GM23248 (cell line): ENCODE measurements around the gene INCA1. TPM values are rescaled to one million over a fixed set of nuclear protein-coding genes. Genes with fewer than 3 reads are reported as not detected.
A peak's percentile ranks its signal among the peaks of the same experiment; 100 is the strongest.

ENCODE experiments used
- DNase-seq: peaks from one replicate; pipeline ENCODE4 v3.0.0-alpha.2; 2015
- H2AFZ ChIP-seq: fragments of 200-600 bp; sonication (generic); 2 replicates; pipeline ENCODE4 v1.6.1; 2016; ENCODE audit warnings: antibody characterized with exemption
- H3F3A ChIP-seq: fragments of 200-600 bp; sonication (generic); 2 replicates; pipeline ENCODE4 v1.6.1; 2016; ENCODE audit warnings: mild to moderate bottlenecking, antibody characterized with exemption, mixed run types; ENCODE audit not compliant: insufficient read depth
- H3K27ac ChIP-seq: fragments of 200-600 bp; sonication (generic); 2 replicates; pipeline ENCODE4 v1.5.1; 2016; ENCODE audit warnings: mild to moderate bottlenecking
- H3K27me3 ChIP-seq: fragments of 200-600 bp; sonication (generic); replicated peaks from 2 replicates; pipeline ENCODE4 v1.6.1; 2016; ENCODE audit warnings: mild to moderate bottlenecking; ENCODE audit not compliant: insufficient read depth
- H3K36me3 ChIP-seq: fragments of 200-600 bp; sonication (generic); 2 replicates; pipeline ENCODE4 v1.6.1; 2016; ENCODE audit warnings: low read depth, mild to moderate bottlenecking
- H3K4me1 ChIP-seq: fragments of 200-600 bp; sonication (generic); 2 replicates; pipeline ENCODE4 v1.6.1; 2016; ENCODE audit warnings: mild to moderate bottlenecking; ENCODE audit not compliant: insufficient read depth
- H3K4me2 ChIP-seq: fragments of 200-600 bp; sonication (generic); one replicate; pipeline ENCODE4 v1.6.1; 2016; ENCODE audit warnings: mild to moderate bottlenecking; ENCODE audit not compliant: unreplicated experiment
- H3K4me3 ChIP-seq: fragments of 200-600 bp; sonication (generic); 2 replicates; pipeline ENCODE4 v1.5.1; 2016; ENCODE audit warnings: mild to moderate bottlenecking
- H3K79me2 ChIP-seq: fragments of 200-600 bp; sonication (generic); 2 replicates; pipeline ENCODE4 v1.6.1; 2016; ENCODE audit warnings: mild to moderate bottlenecking; ENCODE audit not compliant: insufficient read depth
- H3K9ac ChIP-seq: fragments of 200-600 bp; sonication (generic); 2 replicates; pipeline ENCODE4 v1.6.1; 2016; ENCODE audit warnings: mild to moderate bottlenecking
- H3K9me2 ChIP-seq: fragments of 200-600 bp; sonication (generic); 2 replicates; pipeline ENCODE4 v1.6.1; 2016; ENCODE audit warnings: mixed run types, mild to moderate bottlenecking, moderate library complexity; ENCODE audit not compliant: insufficient read depth
- H3K9me3 ChIP-seq: fragments of 200-600 bp; sonication (generic); one replicate; pipeline ENCODE4 v1.6.1; 2017; ENCODE audit warnings: low read depth
- H4K20me1 ChIP-seq: fragments of 200-600 bp; sonication (generic); 2 replicates; pipeline ENCODE4 v1.6.0; 2016; ENCODE audit not compliant: insufficient read depth
- EZH2 ChIP-seq: fragments of 200-600 bp; sonication (generic); IDR thresholded peaks from 2 replicates; pipeline ENCODE4 v1.6.1; 2018; ENCODE audit warnings: antibody characterized with exemption, mild to moderate bottlenecking; ENCODE audit not compliant: insufficient read depth, poor library complexity, severe bottlenecking
- EZH2phosphoT487 ChIP-seq: fragments of 200-600 bp; sonication (generic); IDR thresholded peaks from 2 replicates; pipeline ENCODE4 v1.6.1; 2018; ENCODE audit warnings: antibody characterized with exemption, moderate library complexity, mild to moderate bottlenecking, low read depth; ENCODE audit not compliant: insufficient read depth
- WGBS, 2 experiments: methylation state at CpG; one replicate each; pipeline ENCODE4 v1.1.6; 2015 to 2017; ENCODE audit warnings: low lambda C conversion rate in 2 of 2, low coverage in 1 of 2; ENCODE audit errors: missing lambda C conversion rate in 2 of 2; 5-methylcytosine and 5-hydroxymethylcytosine counted together
- in situ Hi-C: fragments of 300-500 bp; cut with MboI; formaldehyde crosslinking; loops from 2 replicates; pipeline ENCODE4 v1.15.0; 2020
- polyA plus RNA-seq: library from polyadenylated mRNA; unstranded; fragments of >200 nt; fragmentation: Nextera tagmentation; extraction: Ambion mirVana; gene quantifications from 2 replicates; pipeline ENCODE4 v1.2.1, GENCODE V29; 2016
- total RNA-seq: library from RNA; depleted of rRNA; stranded (reverse); fragments of >200 nt; shearing (Covaris generic); gene quantifications from 2 replicates; pipeline ENCODE4 v1.2.3, GENCODE V29; 2014

The INCA1 gene
- total and polyA plus RNA-seq, 2 experiments from 2014 or later: 0.32 to 1.2 TPM

- in situ Hi-C loops: no loop called here
- Histone ChIP-seq H3K9me2 (no peaks in the 10 kb centered on the region), H3K4me3 (no peak overlapping the region), H3F3A (0 out of 2 replicates have a peak, but pooled peaks cover 4% of the 10 kb centered on the region), H3K27me3 (no peaks in the 10 kb centered on the region), H3K9ac (no peak overlapping the region), H3K4me2 (no peak overlapping the region), H3K9me3 (no peaks in the 10 kb centered on the region), H3K79me2 (no peaks in the 10 kb centered on the region), H2AFZ (no peak overlapping the region), H4K20me1 (no peaks in the 10 kb centered on the region), H3K4me1 (peaks cover 10% of the 10 kb centered on the region), H3K27ac (peak overlapping the region; percentile 52), H3K36me3 (peaks cover 39% of the 10 kb centered on the region)
- 60 to 68% methylated on average over 6 of the region's 6 CpGs for WGBS, 2 experiments
- peak; percentile 87 for DNase-seq
- no peak for TF ChIP-seq EZH2phosphoT487
- TF ChIP-seq EZH2: no peak
These were observed 14.6 kb upstream of the INCA1 start for GRCh38 chr17:5011928-5012327.

DNA sequence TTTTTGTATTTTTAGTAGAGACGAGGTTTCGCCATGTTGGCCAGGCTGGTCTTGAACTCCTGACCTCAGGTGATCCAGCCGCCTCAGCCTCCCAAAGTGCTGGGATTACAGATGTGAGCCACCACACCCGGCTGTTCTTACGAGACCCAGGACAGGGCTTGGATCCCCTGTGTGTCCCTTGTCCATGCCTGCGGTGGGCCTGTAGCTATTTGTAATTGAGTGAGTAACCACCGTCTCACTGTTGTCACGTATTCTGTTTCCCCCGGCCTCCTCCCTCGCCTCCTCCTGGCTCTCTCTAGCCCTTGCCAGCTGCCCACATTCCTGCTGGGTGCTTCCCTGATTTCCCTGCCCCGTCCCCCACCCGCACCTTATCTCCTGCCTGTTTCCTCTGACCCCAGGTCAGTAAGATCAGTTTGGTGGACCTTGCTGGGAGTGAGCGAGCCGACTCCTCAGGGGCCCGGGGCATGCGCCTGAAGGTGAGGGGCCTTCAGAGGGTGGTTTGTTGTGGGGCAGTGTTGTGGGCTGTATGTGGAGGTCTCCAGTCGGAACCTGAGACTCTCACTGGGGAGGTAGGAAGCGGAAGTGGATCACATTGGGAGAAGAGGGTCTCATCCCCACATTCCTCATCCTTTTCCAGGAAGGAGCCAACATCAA, 6.0 kb upstream of the INCA1 start:
- H4K20me1 ChIP-seq: no peaks in the 10 kb centered on the region
- H3F3A ChIP-seq: no peaks in the 10 kb centered on the region
- no peaks in the 10 kb centered on the region for H3K27me3 ChIP-seq
- no peak overlapping the region for H3K4me2 ChIP-seq
- no peak overlapping the region for H2AFZ ChIP-seq
- no peak overlapping the region for H3K9ac ChIP-seq
- H3K4me1 ChIP-seq: peaks cover 13% of the 10 kb centered on the region; the same call in 1 of the 2 replicates
- H3K27ac ChIP-seq: no peak overlapping the region
- peaks cover 31% of the 10 kb centered on the region; the same call in 1 of the 2 replicates for H3K36me3 ChIP-seq
- H3K9me2 ChIP-seq: no peaks in the 10 kb centered on the region
- peaks cover 52% of the 10 kb centered on the region for H3K79me2 ChIP-seq
- TF ChIP-seq EZH2phosphoT487 (no peak), EZH2 (no peak)
- H3K4me3 ChIP-seq: no peak overlapping the region
- 96 to 97% methylated on average over 17 to 18 of the region's 18 CpGs for WGBS, 2 experiments
- in situ Hi-C loops: no loop called here
- no peaks in the 10 kb centered on the region for H3K9me3 ChIP-seq
- no peak for DNase-seq

DNA sequence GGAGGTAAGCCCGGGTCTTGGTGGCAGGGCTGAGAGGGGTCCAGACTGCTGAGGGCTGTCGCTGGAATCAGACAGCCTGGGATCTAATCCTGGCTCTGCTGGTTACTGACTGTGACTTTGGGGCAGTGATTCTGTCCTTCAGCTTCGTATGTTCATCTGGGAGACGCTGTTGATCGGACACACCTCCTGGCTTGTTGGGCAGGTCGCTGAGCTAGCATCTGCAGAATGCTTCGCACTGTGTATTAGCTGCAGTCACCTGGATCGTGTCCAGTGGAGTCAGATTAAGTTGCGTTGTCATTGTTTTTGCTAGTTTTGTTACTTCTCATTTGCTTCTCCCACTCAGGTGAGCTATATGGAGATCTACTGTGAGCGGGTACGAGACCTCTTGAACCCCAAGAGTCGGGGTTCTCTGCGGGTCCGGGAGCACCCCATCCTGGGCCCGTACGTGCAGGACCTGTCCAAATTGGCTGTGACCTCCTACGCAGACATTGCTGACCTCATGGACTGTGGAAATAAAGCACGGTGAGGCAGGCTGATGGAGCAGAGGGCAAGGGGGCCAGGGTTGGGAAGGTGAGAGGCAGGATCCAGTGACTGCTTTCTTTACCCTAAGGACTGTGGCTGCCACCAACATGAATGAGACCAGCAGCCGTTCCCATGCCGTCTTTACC, 4.9 kb upstream of the INCA1 start:
- Histone ChIP-seq H3K27ac (no peak overlapping the region), H3K79me2 (peaks cover 57% of the 10 kb centered on the region), H3K9me2 (no peaks in the 10 kb centered on the region), H3K9ac (no peak overlapping the region), H3K9me3 (no peaks in the 10 kb centered on the region), H3F3A (no peaks in the 10 kb centered on the region), H3K4me1 (peaks cover 13% of the 10 kb centered on the region; the same call in 1 of the 2 replicates), H4K20me1 (no peaks in the 10 kb centered on the region), H3K36me3 (peaks cover 23% of the 10 kb centered on the region; the same call in 1 of the 2 replicates), H2AFZ (no peak overlapping the region), H3K4me2 (no peak overlapping the region), H3K27me3 (no peaks in the 10 kb centered on the region), H3K4me3 (no peak overlapping the region)
- no peak for TF ChIP-seq EZH2phosphoT487
- no peak for TF ChIP-seq EZH2
- in situ Hi-C loops: no loop called here
- 86 to 89% methylated on average over 20 of the region's 20 CpGs for WGBS, 2 experiments
- no peak for DNase-seq

DNA sequence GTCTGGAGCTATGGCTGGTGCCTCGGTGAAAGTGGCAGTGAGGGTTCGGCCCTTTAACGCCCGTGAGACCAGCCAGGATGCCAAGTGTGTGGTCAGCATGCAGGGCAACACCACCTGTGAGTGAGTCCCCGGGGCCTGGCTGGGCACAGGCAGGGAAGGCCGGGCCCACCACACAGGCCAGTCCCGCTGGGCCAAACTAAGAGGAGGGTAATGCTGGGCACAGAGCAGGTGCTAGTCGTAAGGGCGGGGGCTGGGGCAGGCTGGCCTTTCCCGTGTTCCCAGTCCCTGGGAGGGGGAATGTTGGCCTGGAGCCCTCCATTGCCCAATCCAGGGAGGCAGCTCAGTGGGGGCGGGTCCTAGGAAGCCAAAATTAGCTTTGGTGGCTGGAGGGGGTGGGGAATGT, 2.9 kb upstream of the INCA1 start:
- peaks cover 13% of the 10 kb centered on the region; the same call in 1 of the 2 replicates for H3K4me1 ChIP-seq
- H3K4me2 ChIP-seq: peak overlapping the region; percentile 86
- no peaks in the 10 kb centered on the region for H4K20me1 ChIP-seq
- H3K36me3 ChIP-seq: peaks cover 10% of the 10 kb centered on the region; the same call in 1 of the 2 replicates
- H3K27me3 ChIP-seq: no peaks in the 10 kb centered on the region
- peaks cover 56% of the 10 kb centered on the region for H3K79me2 ChIP-seq
- H3F3A ChIP-seq: no peaks in the 10 kb centered on the region
- TF ChIP-seq EZH2: no peak
- no peak for TF ChIP-seq EZH2phosphoT487
- H3K27ac ChIP-seq: no peak overlapping the region
- peak overlapping the region; percentile 80 for H3K9ac ChIP-seq
- 42 to 45% methylated on average over 8 to 11 of the region's 11 CpGs for WGBS, 2 experiments
- H3K9me3 ChIP-seq: no peaks in the 10 kb centered on the region
- no peaks in the 10 kb centered on the region for H3K9me2 ChIP-seq
- no peak overlapping the region for H2AFZ ChIP-seq
- H3K4me3 ChIP-seq: peak overlapping the region; percentile 94
- DNase-seq: peak; percentile 27
- in situ Hi-C loops: no loop called here
